Activated CD4-positive, CD25-positive, alpha-beta regulatory T cell (primary cell): ENCODE measurements around the gene AQP5.
"Not testable (repeated sequence)": the region's sequence is repeated elsewhere in the genome, so short reads cannot be mapped to it uniquely, and the experiment has no call there.

Experiments used
- DNase-seq, 4 experiments: peaks; one replicate each; lab custom pipeline; 2025; lab: John Stamatoyannopoulos, UW

AQP5 gene

GRCh38 chr12:49980501-49981349, 19.1 kb downstream of the AQP5 start:
- DNase-seq: no peak

GRCh38 chr12:49982246-49983087, 20.8 kb downstream of the AQP5 start:
- DNase-seq: no peak

- DNase-seq: no peak
These were observed 22.2 kb downstream of the AQP5 start for GRCh38 chr12:49983892-49984291.

GRCh38 chr12:49984476-49985359, 23.0 kb downstream of the AQP5 start:
- no peak for DNase-seq

GRCh38 chr12:49985981-49986380, 24.3 kb downstream of the AQP5 start:
- no peak for DNase-seq

GRCh38 chr12:49986476-49986875, 24.8 kb downstream of the AQP5 start:
- DNase-seq: not testable (repeated sequence)

GRCh38 chr12:49987625-49988303, 26.1 kb downstream of the AQP5 start:
- DNase-seq: no peak

GRCh38 chr12:49989400-49989799, 27.7 kb downstream of the AQP5 start:
- not testable (repeated sequence) for DNase-seq

- DNase-seq: no peak
These were observed 28.6 kb downstream of the AQP5 start for GRCh38 chr12:49990273-49990672.

GRCh38 chr12:49998453-49998852, 36.8 kb downstream of the AQP5 start:
- no peak for DNase-seq

- DNase-seq: no peak
These were observed 41.9 kb downstream of the AQP5 start for GRCh38 chr12:50003595-50003994.

GRCh38 chr12:50004696-50005095, 43.0 kb downstream of the AQP5 start:
- no peak for DNase-seq

- DNase-seq: no peak
These were observed 43.5 kb downstream of the AQP5 start for GRCh38 chr12:50005175-50005574.

GRCh38 chr12:50006280-50006679, 44.6 kb downstream of the AQP5 start:
- no peak for DNase-seq

- no peak for DNase-seq
These were observed 45.2 kb downstream of the AQP5 start for GRCh38 chr12:50006754-50007442.

GRCh38 chr12:50013361-50014147, 51.9 kb downstream of the AQP5 start:
- no peak for DNase-seq

- DNase-seq: no peak
These were observed 52.7 kb downstream of the AQP5 start for GRCh38 chr12:50014342-50014741.
